ENCODE data around the gene KIAA1328.
"Not testable (repeated sequence)": the region's sequence is repeated elsewhere in the genome, so short reads cannot be mapped to it uniquely, and the experiment has no call there.

KIAA1328 gene

GRCh38 chr18:36901277-36901701 is 72.4 kb downstream of the KIAA1328 start:
- TF ChIP-seq, protein P1, sequence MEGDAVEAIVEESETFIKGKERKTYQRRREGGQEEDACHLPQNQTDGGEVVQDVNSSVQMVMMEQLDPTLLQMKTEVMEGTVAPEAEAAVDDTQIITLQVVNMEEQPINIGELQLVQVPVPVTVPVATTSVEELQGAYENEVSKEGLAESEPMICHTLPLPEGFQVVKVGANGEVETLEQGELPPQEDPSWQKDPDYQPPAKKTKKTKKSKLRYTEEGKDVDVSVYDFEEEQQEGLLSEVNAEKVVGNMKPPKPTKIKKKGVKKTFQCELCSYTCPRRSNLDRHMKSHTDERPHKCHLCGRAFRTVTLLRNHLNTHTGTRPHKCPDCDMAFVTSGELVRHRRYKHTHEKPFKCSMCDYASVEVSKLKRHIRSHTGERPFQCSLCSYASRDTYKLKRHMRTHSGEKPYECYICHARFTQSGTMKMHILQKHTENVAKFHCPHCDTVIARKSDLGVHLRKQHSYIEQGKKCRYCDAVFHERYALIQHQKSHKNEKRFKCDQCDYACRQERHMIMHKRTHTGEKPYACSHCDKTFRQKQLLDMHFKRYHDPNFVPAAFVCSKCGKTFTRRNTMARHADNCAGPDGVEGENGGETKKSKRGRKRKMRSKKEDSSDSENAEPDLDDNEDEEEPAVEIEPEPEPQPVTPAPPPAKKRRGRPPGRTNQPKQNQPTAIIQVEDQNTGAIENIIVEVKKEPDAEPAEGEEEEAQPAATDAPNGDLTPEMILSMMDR (conservative IDR thresholded peaks at IDR 0.05; ENCODE audit: low read length): no peak
- DNase-seq (ENCODE audit: low read depth): no peak
- no peak overlapping the region for H3K4me3 ChIP-seq (ENCODE audit: low read length)

- H3K4me3 ChIP-seq (ENCODE audit: low read length): no peak overlapping the region
- TF ChIP-seq, protein P1 (conservative IDR thresholded peaks at IDR 0.05; ENCODE audit: low read length): no peak
- DNase-seq (ENCODE audit: low read depth): peak; percentile 34
Observed at GRCh38 chr18:36903215-36903928, 74.4 kb downstream of the KIAA1328 start.

- DNase-seq (ENCODE audit: low read depth): no peak
- H3K4me3 ChIP-seq (ENCODE audit: low read length): no peak overlapping the region
- TF ChIP-seq, protein P1 (conservative IDR thresholded peaks at IDR 0.05; ENCODE audit: low read length): no peak
Observed at GRCh38 chr18:36905571-36905970, 76.6 kb downstream of the KIAA1328 start.

- H3K4me3 ChIP-seq (ENCODE audit: low read length); DNase-seq (ENCODE audit: low read depth): not testable (repeated sequence)
Observed at GRCh38 chr18:36909282-36909681, 80.4 kb downstream of the KIAA1328 start.

GRCh38 chr18:36912887-36913286 is 84.0 kb downstream of the KIAA1328 start:
- H3K4me3 ChIP-seq (ENCODE audit: low read length): no peak overlapping the region
- DNase-seq (ENCODE audit: low read depth): no peak
- TF ChIP-seq, protein P1 (conservative IDR thresholded peaks at IDR 0.05; ENCODE audit: low read length): no peak

GRCh38 chr18:36917907-36918306 is 89.0 kb downstream of the KIAA1328 start:
- no peak for DNase-seq (ENCODE audit: low read depth)
- TF ChIP-seq, protein P1 (conservative IDR thresholded peaks at IDR 0.05; ENCODE audit: low read length): no peak
- H3K4me3 ChIP-seq (ENCODE audit: low read length): no peak overlapping the region

DNA sequence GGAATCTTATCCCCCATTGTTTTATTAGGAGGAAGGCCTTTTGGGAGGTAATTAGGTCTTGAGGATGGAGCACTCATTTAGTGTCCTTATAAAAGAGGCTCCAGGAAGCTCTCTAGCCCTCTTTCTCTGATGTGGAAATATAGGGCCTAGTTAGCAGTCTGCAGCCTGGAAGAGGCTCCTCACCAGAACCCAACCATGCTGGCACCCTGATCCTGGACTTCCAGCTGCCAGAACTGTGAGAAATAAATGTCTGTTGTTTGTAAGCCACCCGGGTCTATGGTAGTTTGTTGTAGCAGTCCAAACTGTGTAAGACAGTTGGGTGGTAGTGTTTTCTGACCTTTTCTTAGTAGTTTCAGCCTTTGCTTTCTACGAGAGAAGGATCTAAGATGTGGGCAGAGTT is 100.7 kb downstream of the KIAA1328 start:
- no peak for DNase-seq (ENCODE audit: low read depth)
- no peak overlapping the region for H3K4me3 ChIP-seq (ENCODE audit: low read length)
- TF ChIP-seq, protein P1 (conservative IDR thresholded peaks at IDR 0.05; ENCODE audit: low read length): no peak

Measured in AG10803 (cell line).